HepG2 (cell line): ENCODE measurements around the gene JPH4. TPM values are rescaled to one million over a fixed set of nuclear protein-coding genes. Genes with fewer than 3 reads are reported as not detected.

Experiments
- ELF3 ChIP-seq: IDR thresholded peaks from 2 replicates; pipeline ENCODE4 v1.6.1; 2016; ENCODE audit warnings: missing genetic modification reagents, missing compliant biosample characterization
- FOXO1 ChIP-seq: sonication (generic); formaldehyde crosslinking; IDR thresholded peaks from 2 replicates; pipeline ENCODE4 v1.4.0; 2020; ENCODE audit warnings: missing genetic modification reagents
- HCFC1 ChIP-seq: fragments of 150-350 bp; IDR thresholded peaks from 2 replicates; pipeline ENCODE4 v1.6.1; 2014; ENCODE audit warnings: low read depth, low read length
- HOXA5 ChIP-seq: sonication (generic); formaldehyde crosslinking; IDR thresholded peaks from 2 replicates; pipeline ENCODE4 v1.4.0; 2020; ENCODE audit warnings: missing genetic modification reagents
- HOXA7 ChIP-seq: sonication (generic); formaldehyde crosslinking; IDR thresholded peaks from 2 replicates; pipeline ENCODE4 v1.8.1; 2022; ENCODE audit warnings: mild to moderate bottlenecking, missing genetic modification reagents, moderate library complexity
- MATR3 ChIP-seq: sonication (generic); formaldehyde crosslinking; IDR thresholded peaks from 2 replicates; pipeline ENCODE4 v1.4.0; 2020; ENCODE audit warnings: missing genetic modification reagents
- PBX2 ChIP-seq: IDR thresholded peaks from 2 replicates; pipeline ENCODE4 v1.6.1; 2016; ENCODE audit warnings: control low read depth
- REPIN1 ChIP-seq: sonication (generic); formaldehyde crosslinking; IDR thresholded peaks from 2 replicates; pipeline ENCODE4 v1.8.0; 2022; ENCODE audit warnings: missing genetic modification reagents, low read depth, mild to moderate bottlenecking, borderline replicate concordance
- SMAD3 ChIP-seq: sonication (generic); formaldehyde crosslinking; IDR thresholded peaks from 2 replicates; pipeline ENCODE4 v1.4.0; 2020; ENCODE audit warnings: missing genetic modification reagents
- SRSF1 ChIP-seq: fragments of 200-400 bp; formaldehyde crosslinking; optimal IDR thresholded peaks from 2 replicates; pipeline ENCODE3; 2017; ENCODE audit warnings: mild to moderate bottlenecking, low read depth, low read length, moderate library complexity
- XBP1 ChIP-seq: sonication (generic); formaldehyde crosslinking; IDR thresholded peaks from 2 replicates; pipeline ENCODE4 v1.5.0; 2020; ENCODE audit warnings: missing genetic modification reagents
- ZBTB26 ChIP-seq: IDR thresholded peaks from 2 replicates; pipeline ENCODE4 v1.6.1; 2016; ENCODE audit warnings: missing compliant biosample characterization, missing genetic modification reagents, borderline replicate concordance
- ZBTB3 ChIP-seq: sonication (generic); formaldehyde crosslinking; IDR thresholded peaks from 2 replicates; pipeline ENCODE4 v1.4.0; 2020; ENCODE audit warnings: low read depth, mild to moderate bottlenecking, moderate library complexity, missing genetic modification reagents, borderline replicate concordance
- ZBTB37 ChIP-seq: sonication (generic); formaldehyde crosslinking; IDR thresholded peaks from 2 replicates; pipeline ENCODE4 v1.4.0; 2020; ENCODE audit warnings: mild to moderate bottlenecking, missing genetic modification reagents
- ZBTB4 ChIP-seq: sonication (generic); formaldehyde crosslinking; IDR thresholded peaks from 2 replicates; pipeline ENCODE4 v1.4.0; 2020; ENCODE audit warnings: missing genetic modification reagents, mild to moderate bottlenecking, borderline replicate concordance
- ZNF292 ChIP-seq: sonication (generic); formaldehyde crosslinking; IDR thresholded peaks from 2 replicates; pipeline ENCODE4 v1.8.1; 2022; ENCODE audit warnings: mild to moderate bottlenecking, low read depth, missing genetic modification reagents, borderline replicate concordance
- ZNF296 ChIP-seq: sonication (generic); formaldehyde crosslinking; conservative IDR thresholded peaks from 2 replicates; pipeline ENCODE4 v1.5.0; 2020; ENCODE audit warnings: mild to moderate bottlenecking, missing genetic modification reagents
- ZNF530 ChIP-seq: sonication (generic); formaldehyde crosslinking; IDR thresholded peaks from 2 replicates; pipeline ENCODE4 v1.5.0; 2020; ENCODE audit warnings: low read depth, mild to moderate bottlenecking, missing genetic modification reagents
- ZNF558 ChIP-seq: sonication (generic); formaldehyde crosslinking; IDR thresholded peaks from 2 replicates; pipeline ENCODE4 v1.9.0; 2022; ENCODE audit warnings: mild to moderate bottlenecking, missing genetic modification reagents, borderline replicate concordance
- polyA plus RNA-seq, 8 experiments: library from polyadenylated mRNA; depleted of rRNA in 3 of 8; stranded (reverse) in 7 of 8; unstranded in 1 of 8; fragments of >200 nt; fragmentation: Illumina TruSeq in 4 of 8; extraction: Trizol in 4 of 8; gene quantifications; 2 replicates each; pipeline versions ENCODE4 v1.2.1 to v1.2.3, GENCODE V29; 2011 to 2016; ENCODE audit warnings: low read depth in 4 of 8, missing spikeins in 1 of 8, mixed read lengths in 1 of 8; ENCODE audit not compliant: insufficient read depth in 1 of 8
- total RNA-seq, 5 experiments: library from RNA; depleted of rRNA; stranded (reverse); fragments of >200 nt; fragmentation: Illumina TruSeq; extraction: Trizol; gene quantifications; 2 replicates each; pipeline ENCODE4 v1.2.3, GENCODE V29; 2016; ENCODE audit warnings: low read depth in 1 of 5
- TF ChIP-seq, protein P1 (sequence below): sonication (generic); formaldehyde crosslinking; IDR thresholded peaks from 2 replicates; pipeline ENCODE4 v1.5.0; 2020; ENCODE audit warnings: mild to moderate bottlenecking, missing genetic modification reagents

Gene JPH4
- total and polyA plus RNA-seq, 2 of the 13 experiments (the other 11 are each of a cell fraction or from before 2014, with no cell fraction given), result 0.08 to 0.22 TPM

DNA sequence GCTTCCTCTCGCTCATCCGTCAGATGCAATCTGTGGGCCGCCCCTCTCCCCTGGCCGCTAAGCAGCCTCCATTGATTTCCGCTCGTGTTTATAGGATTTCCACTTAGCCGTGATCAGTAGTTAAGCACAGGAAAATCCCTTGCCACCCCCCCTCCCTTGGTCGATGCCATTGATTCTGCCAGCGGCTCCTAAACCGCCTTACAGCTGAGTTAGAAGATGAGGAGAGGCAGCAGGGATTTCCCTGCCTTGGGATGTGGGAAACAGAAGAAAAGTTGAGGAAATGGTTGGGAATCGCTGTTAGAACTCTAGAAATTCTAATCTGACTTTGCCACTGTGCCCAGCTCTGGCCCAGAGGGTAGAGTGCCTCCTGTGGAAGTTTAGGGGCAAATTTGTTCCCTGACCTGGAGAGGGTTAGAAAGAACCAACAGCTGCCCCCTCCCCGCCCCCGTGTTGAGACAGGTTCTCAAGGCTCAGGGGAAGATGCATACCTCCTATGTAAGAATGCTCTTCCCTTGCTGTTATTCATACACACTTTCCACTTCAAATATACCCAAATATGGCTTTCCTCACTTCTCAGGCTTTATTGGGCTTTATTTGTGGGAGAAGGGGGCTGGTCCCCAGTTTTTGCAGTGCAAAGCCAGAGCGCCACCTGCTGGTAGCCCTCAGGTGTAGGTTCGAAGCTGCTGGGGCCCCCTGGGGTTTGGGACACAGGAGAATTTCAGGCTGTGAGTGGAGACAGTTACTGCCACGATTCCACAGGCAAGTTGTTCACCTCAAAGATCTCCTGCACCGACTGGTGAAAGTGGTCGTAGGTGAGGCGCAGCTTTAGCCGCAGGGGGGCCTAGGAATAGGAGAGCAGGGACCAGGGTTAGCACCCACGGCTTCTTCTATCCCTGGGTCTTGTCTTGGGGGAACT is 19.3 kb downstream of the JPH4 start (continued):
- no peak for TF ChIP-seq ZBTB4 (CRISPR knock-in tag)
- no peak for TF ChIP-seq HOXA7
- TF ChIP-seq HCFC1, result peak; percentile 25; the same call in 1 of the 2 replicates
- TF ChIP-seq ZNF558, result no peak
- no peak for TF ChIP-seq SRSF1
- no peak for TF ChIP-seq ZNF530 (CRISPR knock-in tag)
- TF ChIP-seq ZBTB37 (CRISPR knock-in tag), result no peak
- TF ChIP-seq XBP1 (CRISPR knock-in tag), result no peak
- TF ChIP-seq PBX2 (CRISPR knock-in tag), result no peak
- TF ChIP-seq HOXA5 (CRISPR knock-in tag), result no peak; the same call in 1 of the 2 replicates
- peak; percentile 21 for TF ChIP-seq ELF3 (CRISPR knock-in tag)
- no peak for TF ChIP-seq ZBTB26
- TF ChIP-seq SMAD3 (CRISPR knock-in tag), result peak; percentile 55; the same call in 1 of the 2 replicates
- no peak for TF ChIP-seq ZBTB3 (CRISPR knock-in tag)
- no peak for TF ChIP-seq REPIN1 (CRISPR knock-in tag)
- TF ChIP-seq ZNF296, result no peak
- TF ChIP-seq MATR3, result no peak
- TF ChIP-seq FOXO1 (CRISPR knock-in tag), result no peak; the same call in none of the 2 replicates
- TF ChIP-seq, protein P1, sequence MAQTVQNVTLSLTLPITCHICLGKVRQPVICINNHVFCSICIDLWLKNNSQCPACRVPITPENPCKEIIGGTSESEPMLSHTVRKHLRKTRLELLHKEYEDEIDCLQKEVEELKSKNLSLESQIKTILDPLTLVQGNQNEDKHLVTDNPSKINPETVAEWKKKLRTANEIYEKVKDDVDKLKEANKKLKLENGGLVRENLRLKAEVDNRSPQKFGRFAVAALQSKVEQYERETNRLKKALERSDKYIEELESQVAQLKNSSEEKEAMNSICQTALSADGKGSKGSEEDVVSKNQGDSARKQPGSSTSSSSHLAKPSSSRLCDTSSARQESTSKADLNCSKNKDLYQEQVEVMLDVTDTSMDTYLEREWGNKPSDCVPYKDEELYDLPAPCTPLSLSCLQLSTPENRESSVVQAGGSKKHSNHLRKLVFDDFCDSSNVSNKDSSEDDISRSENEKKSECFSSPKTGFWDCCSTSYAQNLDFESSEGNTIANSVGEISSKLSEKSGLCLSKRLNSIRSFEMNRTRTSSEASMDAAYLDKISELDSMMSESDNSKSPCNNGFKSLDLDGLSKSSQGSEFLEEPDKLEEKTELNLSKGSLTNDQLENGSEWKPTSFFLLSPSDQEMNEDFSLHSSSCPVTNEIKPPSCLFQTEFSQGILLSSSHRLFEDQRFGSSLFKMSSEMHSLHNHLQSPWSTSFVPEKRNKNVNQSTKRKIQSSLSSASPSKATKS (CRISPR knock-in tag), result no peak
- no peak for TF ChIP-seq ZNF292 (CRISPR knock-in tag)
